Measurements from ENCODE around the gene RAB3IP.

GRCh38 chr12:69822201-69822860, 83.7 kb downstream of the RAB3IP start:
- TF ChIP-seq CTCF (conservative IDR thresholded peaks at IDR 0.05 in 1 of 2, IDR thresholded peaks at IDR 0.05 in 1 of 2; ENCODE audit: extremely low read depth in 1 of 2, insufficient read depth in 1 of 2, low read depth in 1 of 2, low read length in 2 of 2) = no peak
- no peak for TF ChIP-seq EZH2 (IDR thresholded peaks at IDR 0.05; ENCODE audit: borderline replicate concordance, low read length)
